ENCODE results near the gene P2RX3.

The P2RX3 gene

GRCh38 chr11:57310091-57310490, 28.1 kb upstream of the P2RX3 start:
- no peak for DNase-seq (ENCODE audit: low spot score)

GRCh38 chr11:57310630-57311086, 27.5 kb upstream of the P2RX3 start:
- DNase-seq (ENCODE audit: low spot score): no peak

- DNase-seq (ENCODE audit: low spot score): peak; percentile 65
Observed at GRCh38 chr11:57311109-57311936, 26.8 kb upstream of the P2RX3 start.

GRCh38 chr11:57312511-57313021, 25.6 kb upstream of the P2RX3 start:
- DNase-seq (ENCODE audit: low spot score): no peak

GRCh38 chr11:57313071-57313787, 24.9 kb upstream of the P2RX3 start:
- DNase-seq (ENCODE audit: low spot score): no peak

GRCh38 chr11:57313788-57314135, 24.4 kb upstream of the P2RX3 start:
- no peak for DNase-seq (ENCODE audit: low spot score)

- DNase-seq (ENCODE audit: low spot score): no peak
Observed at GRCh38 chr11:57314221-57314973, 23.8 kb upstream of the P2RX3 start.

- DNase-seq (ENCODE audit: low spot score): no peak
Observed at GRCh38 chr11:57315491-57315890, 22.7 kb upstream of the P2RX3 start.

GRCh38 chr11:57316017-57316416, 22.1 kb upstream of the P2RX3 start:
- DNase-seq (ENCODE audit: low spot score): no peak

GRCh38 chr11:57318178-57318577, 20.0 kb upstream of the P2RX3 start:
- no peak for DNase-seq (ENCODE audit: low spot score)

- DNase-seq (ENCODE audit: low spot score): no peak
Observed at GRCh38 chr11:57320067-57320718, 18.0 kb upstream of the P2RX3 start.

GRCh38 chr11:57320719-57321387, 17.3 kb upstream of the P2RX3 start:
- no peak for DNase-seq (ENCODE audit: low spot score)

GRCh38 chr11:57321388-57322255, 16.5 kb upstream of the P2RX3 start:
- no peak for DNase-seq (ENCODE audit: low spot score)

- DNase-seq (ENCODE audit: low spot score): no peak
Observed at GRCh38 chr11:57322256-57323166, 15.6 kb upstream of the P2RX3 start.

GRCh38 chr11:57323167-57323854, 14.8 kb upstream of the P2RX3 start:
- no peak for DNase-seq (ENCODE audit: low spot score)

- DNase-seq (ENCODE audit: low spot score): no peak
Observed at GRCh38 chr11:57323855-57324153, 14.3 kb upstream of the P2RX3 start.

GRCh38 chr11:57324154-57324885, 13.8 kb upstream of the P2RX3 start:
- DNase-seq (ENCODE audit: low spot score): no peak
